ENCODE measurements around the gene PLPP3. TPM values are rescaled to one million over a fixed set of nuclear protein-coding genes. Genes with fewer than 3 reads are reported as not detected.

PLPP3 gene
- total and polyA plus RNA-seq, 12 donors: 16.2 to 136 (median 77.8) TPM

- H3K4me1 ChIP-seq: peaks cover 16 to 69% (median 57%) of the 10 kb centered on the region in 9 donors
- H3K36me3 ChIP-seq: no peaks in the 10 kb centered on the region
- TF ChIP-seq, protein P1, sequence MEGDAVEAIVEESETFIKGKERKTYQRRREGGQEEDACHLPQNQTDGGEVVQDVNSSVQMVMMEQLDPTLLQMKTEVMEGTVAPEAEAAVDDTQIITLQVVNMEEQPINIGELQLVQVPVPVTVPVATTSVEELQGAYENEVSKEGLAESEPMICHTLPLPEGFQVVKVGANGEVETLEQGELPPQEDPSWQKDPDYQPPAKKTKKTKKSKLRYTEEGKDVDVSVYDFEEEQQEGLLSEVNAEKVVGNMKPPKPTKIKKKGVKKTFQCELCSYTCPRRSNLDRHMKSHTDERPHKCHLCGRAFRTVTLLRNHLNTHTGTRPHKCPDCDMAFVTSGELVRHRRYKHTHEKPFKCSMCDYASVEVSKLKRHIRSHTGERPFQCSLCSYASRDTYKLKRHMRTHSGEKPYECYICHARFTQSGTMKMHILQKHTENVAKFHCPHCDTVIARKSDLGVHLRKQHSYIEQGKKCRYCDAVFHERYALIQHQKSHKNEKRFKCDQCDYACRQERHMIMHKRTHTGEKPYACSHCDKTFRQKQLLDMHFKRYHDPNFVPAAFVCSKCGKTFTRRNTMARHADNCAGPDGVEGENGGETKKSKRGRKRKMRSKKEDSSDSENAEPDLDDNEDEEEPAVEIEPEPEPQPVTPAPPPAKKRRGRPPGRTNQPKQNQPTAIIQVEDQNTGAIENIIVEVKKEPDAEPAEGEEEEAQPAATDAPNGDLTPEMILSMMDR (IDR thresholded peaks at IDR 0.05): no peak
- no peaks in the 10 kb centered on the region for H3K27me3 ChIP-seq
- DNase-seq (no peak), ATAC-seq (no peak)
- 72% methylated on average over 4 of the region's 4 CpGs for WGBS, 2 donors
- intact Hi-C loops (cut with DNase I): no loop called here
- peak overlapping the region in 1 of 10 donors; percentile 19 for H3K27ac ChIP-seq
- no peaks in the 10 kb centered on the region for H3K9me3 ChIP-seq
- no peak overlapping the region for H3K4me3 ChIP-seq
Observed at GRCh38 chr1:56450004-56450666, 129.2 kb downstream of the PLPP3 start.

- Histone ChIP-seq H3K4me1 (peaks cover 16 to 68% (median 55%) of the 10 kb centered on the region in 9 donors), H3K4me3 (no peak overlapping the region), H3K27me3 (no peaks in the 10 kb centered on the region), H3K9me3 (no peaks in the 10 kb centered on the region), H3K36me3 (no peaks in the 10 kb centered on the region), H3K27ac (peak overlapping the region in 2 of 10 donors; percentile 19 to 54)
- intact Hi-C loops (cut with DNase I): loop anchor here in 1 of 10 donors (10.0 kb wide), 1 partner anchor 74 kb away; no protein-coding TSS in a partner anchor
- TF ChIP-seq, protein P1 (IDR thresholded peaks at IDR 0.05): no peak
- peak in 1 of 8 donors; percentile 19 for ATAC-seq
- DNase-seq: no peak
- WGBS, 2 donors: 54 to 67% methylated on average over 12 of the region's 12 CpGs
Observed at GRCh38 chr1:56448529-56449300, 130.6 kb downstream of the PLPP3 start.

GRCh38 chr1:56447823-56448222 lies 131.5 kb downstream of the PLPP3 start:
- peak in 2 of 8 donors; percentile 12 to 19 for ATAC-seq
- Histone ChIP-seq H3K27me3 (no peaks in the 10 kb centered on the region), H3K9me3 (no peaks in the 10 kb centered on the region), H3K36me3 (no peaks in the 10 kb centered on the region), H3K4me3 (no peak overlapping the region), H3K4me1 (peaks cover 16 to 65% (median 47%) of the 10 kb centered on the region in 9 donors), H3K27ac (peak overlapping the region in 7 of 10 donors; percentile 41 to 62 (median 53))
- intact Hi-C loops (cut with DNase I): loop anchor here in 2 of 10 donors (2.0 to 10.0 kb wide), 2 partner anchors 73 to 129 kb away; no protein-coding TSS in a partner anchor
- 57 to 74% methylated on average over 2 of the region's 2 CpGs for WGBS, 2 donors
- TF ChIP-seq, protein P1 (IDR thresholded peaks at IDR 0.05): no peak
- no peak for DNase-seq

DNA sequence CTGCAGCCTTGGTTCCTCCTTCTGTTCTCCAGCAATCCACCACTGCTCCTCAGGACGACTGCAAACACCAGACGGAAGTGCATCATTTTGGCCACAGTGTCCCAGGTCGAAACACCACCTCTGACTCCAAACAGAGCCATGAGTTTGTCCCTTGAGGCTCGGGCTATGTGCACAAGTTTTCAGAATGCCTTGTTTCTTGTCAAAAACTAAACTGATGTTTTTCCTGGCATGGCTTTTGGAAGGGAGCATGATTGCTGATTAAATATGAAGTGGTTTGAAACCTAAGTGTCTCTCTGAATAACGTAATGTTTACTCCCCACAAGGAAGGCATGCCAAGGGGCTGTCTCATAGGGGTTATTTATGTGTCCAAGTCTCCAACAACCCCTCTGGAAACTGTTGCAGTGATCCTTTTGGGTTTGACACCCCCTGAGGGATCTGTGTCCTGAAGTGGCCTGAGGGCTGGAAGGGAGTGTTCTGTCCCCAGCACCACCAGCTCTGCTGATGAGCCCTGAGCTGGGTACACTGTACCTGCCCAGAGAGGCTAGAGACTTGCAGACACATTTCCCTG lies 132.7 kb downstream of the PLPP3 start:
- peaks cover 11 to 53% (median 38%) of the 10 kb centered on the region in 9 donors for H3K4me1 ChIP-seq
- ATAC-seq (peak; percentile 49 to 96 (median 81)), DNase-seq (peak; percentile 39 to 46)
- no peaks in the 10 kb centered on the region for H3K36me3 ChIP-seq
- peak overlapping the region; percentile 41 to 75 (median 56) for H3K27ac ChIP-seq
- H3K4me3 ChIP-seq: no peak overlapping the region
- H3K27me3 ChIP-seq: no peaks in the 10 kb centered on the region
- intact Hi-C loops (cut with DNase I): loop anchor here in 2 of 10 donors (2.0 to 10.0 kb wide), 2 partner anchors 72 to 130 kb away; no protein-coding TSS in a partner anchor
- H3K9me3 ChIP-seq: no peaks in the 10 kb centered on the region
- WGBS, 2 donors: 20 to 34% methylated on average over 5 of the region's 5 CpGs
- TF ChIP-seq, protein P1 (IDR thresholded peaks at IDR 0.05): no peak
